SK-N-MC (cell line): ENCODE results near the gene HLA-DOA.

Source experiments
- EZH2 ChIP-seq: fragments of 200-600 bp; sonication (generic); IDR thresholded peaks from one replicate; pipeline ENCODE4 v1.6.1; 2017; ENCODE audit warnings: antibody characterized with exemption
- FOXP2 ChIP-seq: optimal IDR thresholded peaks from 2 replicates; pipeline ENCODE3; 2011; ENCODE audit warnings: mild to moderate bottlenecking, moderate library complexity; ENCODE audit not compliant: insufficient read depth; ENCODE audit errors: extremely low read length, control extremely low read depth
- POLR2AphosphoS5 ChIP-seq: IDR thresholded peaks from 2 replicates; pipeline ENCODE4 v1.6.1; 2012; ENCODE audit warnings: mild to moderate bottlenecking, low read depth, low read length, borderline replicate concordance

DNA sequence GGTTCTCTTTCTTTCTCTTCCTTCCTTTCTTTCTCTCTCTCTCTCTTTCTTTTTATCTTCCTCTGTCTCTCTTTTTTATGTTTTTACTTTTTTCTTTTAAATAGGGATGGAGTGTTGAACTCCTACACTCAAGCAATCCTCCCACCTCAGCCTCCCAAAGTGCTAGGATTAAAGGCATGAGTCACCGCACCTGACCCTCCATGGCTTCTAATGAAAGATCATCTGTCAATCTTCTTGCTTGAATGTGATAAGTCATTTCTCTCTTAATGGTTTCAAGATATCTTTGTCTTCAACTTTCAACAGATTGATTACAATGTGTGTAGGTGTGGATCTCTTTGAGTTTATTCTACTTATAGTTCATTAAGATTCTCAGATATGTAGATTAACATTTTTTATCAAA, 25.2 kb upstream of the HLA-DOA start:
- TF ChIP-seq POLR2AphosphoS5 (no peak), EZH2 (no peak), FOXP2 (no peak)
